Epithelial cell of prostate (primary cell): Measurements from ENCODE around the gene RPL21.
"Not testable (repeated sequence)": the region's sequence is repeated elsewhere in the genome, so short reads cannot be mapped to it uniquely, and the experiment has no call there.

ENCODE experiments used
- DNase-seq: peaks from one replicate; pipeline ENCODE4 v3.0.0-alpha.2; 2011; ENCODE audit warnings: low read depth, low spot score
- H3K27ac ChIP-seq: fragments of 450-650 bp; 2 replicates; pipeline ENCODE4 v1.5.1; 2017; ENCODE audit warnings: mild to moderate bottlenecking

The RPL21 gene

GRCh38 chr13:27283906-27284493 lies 32.6 kb downstream of the RPL21 start:
- no peak for DNase-seq

GRCh38 chr13:27288392-27288791 lies 37.0 kb downstream of the RPL21 start:
- H3K27ac ChIP-seq: no peak overlapping the region
- no peak for DNase-seq

More at GRCh38 chr13:27283906-27284493, 32.6 kb downstream of the RPL21 start:
- no peak overlapping the region for H3K27ac ChIP-seq

DNA sequence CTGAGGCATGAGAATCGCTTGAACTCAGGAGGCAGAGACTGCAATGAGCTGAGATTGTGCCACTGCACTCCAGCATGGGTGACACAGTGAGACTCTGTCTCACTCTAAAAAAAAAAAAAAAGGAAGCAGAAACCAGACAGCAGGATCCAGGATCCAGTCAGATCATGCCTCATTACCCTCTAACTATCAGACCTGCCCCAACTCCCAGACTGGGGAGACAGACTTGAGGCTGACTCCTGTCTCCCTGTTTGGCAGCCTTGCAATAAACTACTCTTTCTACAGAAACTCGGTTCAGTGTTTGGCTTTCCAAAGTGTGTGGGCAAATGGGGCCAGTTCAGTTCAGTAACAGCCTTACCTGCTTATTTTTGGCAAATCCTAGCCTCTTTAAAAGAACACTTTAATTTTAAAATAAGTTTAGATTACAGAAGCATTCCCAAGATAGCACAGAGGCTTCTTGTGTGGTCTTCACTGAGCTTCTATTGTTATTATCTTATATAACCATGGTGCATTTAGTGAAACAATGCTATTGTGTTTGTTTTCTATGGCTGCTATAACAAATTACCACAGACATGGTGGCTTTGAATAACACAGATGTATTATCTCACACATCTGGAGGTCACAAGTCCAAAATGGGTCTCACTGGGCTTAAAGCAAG lies 37.8 kb downstream of the RPL21 start:
- DNase-seq: no peak
- H3K27ac ChIP-seq: no peak overlapping the region

GRCh38 chr13:27290715-27291114 lies 39.4 kb downstream of the RPL21 start:
- DNase-seq: no peak
- H3K27ac ChIP-seq: no peak overlapping the region

- H3K27ac ChIP-seq, DNase-seq: not testable (repeated sequence)
These were observed 40.6 kb downstream of the RPL21 start for GRCh38 chr13:27291967-27292366.

GRCh38 chr13:27293076-27293691 lies 41.8 kb downstream of the RPL21 start:
- H3K27ac ChIP-seq: no peak overlapping the region
- no peak for DNase-seq

GRCh38 chr13:27293873-27294515 lies 42.6 kb downstream of the RPL21 start:
- H3K27ac ChIP-seq: no peak overlapping the region
- no peak for DNase-seq

- DNase-seq: no peak
- no peak overlapping the region for H3K27ac ChIP-seq
These were observed 43.7 kb downstream of the RPL21 start for GRCh38 chr13:27295096-27295495.

DNA sequence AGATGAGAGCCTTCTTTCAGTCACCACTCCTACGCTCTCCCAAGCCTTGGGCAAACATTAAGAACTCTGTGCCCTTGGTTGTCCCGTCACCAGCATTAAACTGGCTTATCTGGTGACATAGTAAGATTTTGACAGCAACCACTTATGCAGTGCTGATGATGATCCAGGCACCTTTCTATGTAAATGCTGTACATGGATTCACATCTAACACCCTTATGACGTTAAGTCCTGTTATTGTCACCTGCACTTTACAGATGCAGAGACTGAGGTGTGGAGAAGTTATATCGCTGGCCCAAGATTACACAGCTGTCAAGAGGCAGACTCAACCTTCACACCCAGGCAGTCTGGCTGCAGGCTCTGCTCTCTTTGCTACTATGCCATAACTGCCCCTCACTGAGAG lies 44.3 kb downstream of the RPL21 start:
- DNase-seq: no peak
- H3K27ac ChIP-seq: no peak overlapping the region

GRCh38 chr13:27296496-27296895 lies 45.1 kb downstream of the RPL21 start:
- H3K27ac ChIP-seq: no peak overlapping the region
- DNase-seq: no peak

GRCh38 chr13:27298849-27299248 lies 47.5 kb downstream of the RPL21 start:
- no peak overlapping the region for H3K27ac ChIP-seq

GRCh38 chr13:27300406-27300805 lies 49.0 kb downstream of the RPL21 start:
- not testable (repeated sequence) for DNase-seq, H3K27ac ChIP-seq

More at GRCh38 chr13:27298849-27299248, 47.5 kb downstream of the RPL21 start:
- no peak for DNase-seq

DNA sequence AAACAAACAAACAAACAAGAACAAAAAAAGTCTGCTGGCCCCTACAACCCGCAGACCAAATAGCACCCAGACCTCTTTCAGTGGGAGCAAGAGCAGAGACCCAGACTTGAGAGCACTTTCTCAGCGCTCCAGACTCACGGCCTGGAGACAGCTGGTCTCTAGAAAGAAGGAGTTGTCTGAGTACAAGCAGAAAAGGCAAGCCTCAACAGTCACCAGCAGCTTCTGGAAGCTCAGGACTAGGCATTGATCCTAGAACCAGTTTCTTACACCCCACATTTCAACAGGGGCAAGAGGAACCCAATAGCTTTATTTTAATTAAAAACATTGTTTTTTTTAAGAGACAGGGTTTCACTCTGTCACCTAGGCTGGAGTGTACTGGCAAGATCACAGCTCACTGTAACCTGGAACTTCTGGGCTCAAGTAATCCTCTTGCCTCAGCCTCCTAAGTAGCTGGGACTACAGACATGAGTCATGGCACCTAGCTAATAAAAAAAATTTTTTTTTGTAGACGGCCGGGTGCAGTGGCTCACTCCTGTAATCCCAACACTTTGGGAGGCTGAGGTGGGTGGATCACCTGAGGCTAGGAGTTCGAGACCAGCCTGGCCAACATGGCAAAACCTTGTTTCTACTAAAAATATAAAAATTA lies 49.7 kb downstream of the RPL21 start:
- DNase-seq: no peak
- H3K27ac ChIP-seq: no peak overlapping the region

DNA sequence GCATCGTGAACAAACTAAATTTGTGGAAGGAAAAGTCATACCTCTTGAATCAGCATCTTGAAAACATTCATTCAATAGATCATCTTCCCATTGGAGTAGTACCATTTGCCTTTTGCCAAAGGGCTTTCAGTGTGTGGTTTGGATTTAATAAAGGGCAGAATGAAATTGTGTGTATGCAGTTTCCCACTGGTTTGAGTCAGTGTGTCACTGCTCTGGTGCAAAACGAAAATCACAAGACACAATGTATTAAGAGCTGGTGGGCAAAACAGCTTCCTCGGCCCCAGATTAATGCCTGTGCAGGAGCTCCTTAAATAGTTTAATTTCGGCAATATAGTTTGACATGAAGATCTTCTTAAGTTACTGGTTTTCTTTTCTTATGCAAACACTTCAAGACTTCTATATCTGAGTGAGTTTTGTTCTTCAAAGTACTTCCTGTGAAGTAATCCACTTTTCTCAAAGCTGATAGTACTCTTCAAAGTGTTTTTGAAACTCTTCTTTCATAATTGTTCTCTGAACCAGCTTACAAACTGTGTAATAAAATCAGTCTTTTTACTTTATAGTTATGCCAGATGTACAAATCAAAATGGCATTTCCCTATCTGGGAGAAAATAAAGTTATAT lies 51.4 kb downstream of the RPL21 start:
- H3K27ac ChIP-seq: no peak overlapping the region
- DNase-seq: no peak

DNA sequence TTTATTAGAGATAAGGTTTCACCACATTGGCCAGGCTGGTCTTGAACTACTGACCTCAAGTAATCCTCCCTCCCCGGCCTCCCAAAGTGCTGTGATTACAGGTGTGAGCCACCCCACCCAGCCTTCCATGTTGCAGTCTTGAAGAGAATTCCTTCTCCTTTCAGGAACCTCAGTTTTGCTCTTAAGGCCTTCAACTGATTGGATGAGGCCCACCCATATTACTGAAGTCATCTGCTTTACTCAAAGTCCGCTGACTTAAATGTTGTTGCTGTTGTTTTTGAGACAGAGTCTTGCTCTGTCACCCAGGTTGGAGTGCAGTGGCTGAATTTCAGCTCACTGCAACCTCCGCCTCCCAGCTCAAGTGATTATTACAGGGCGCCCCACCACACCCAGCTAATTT lies 52.7 kb downstream of the RPL21 start:
- no peak overlapping the region for H3K27ac ChIP-seq
- DNase-seq: no peak

DNA sequence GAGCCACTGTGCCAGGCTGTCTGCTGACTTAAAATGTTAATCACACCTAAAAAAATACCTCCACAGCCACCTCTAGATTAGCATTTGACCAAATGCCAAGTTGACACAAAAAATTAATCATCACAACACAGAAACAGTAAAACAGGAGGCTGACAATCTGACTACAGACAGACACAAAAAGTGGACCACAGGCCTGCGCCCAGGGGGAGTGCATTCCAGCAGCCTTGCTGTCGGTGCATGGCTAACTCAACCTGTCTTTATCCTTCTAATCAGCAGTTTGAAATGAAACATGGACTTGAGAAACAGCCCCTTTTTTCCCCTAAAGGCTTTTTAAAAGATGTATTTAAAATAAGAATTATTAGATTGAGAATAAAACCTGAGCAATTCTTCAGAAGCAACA lies 53.3 kb downstream of the RPL21 start:
- H3K27ac ChIP-seq: no peak overlapping the region
- DNase-seq: no peak
